HuH-7 (cell line): ENCODE measurements around the gene TMEM30A.
A peak's percentile ranks its signal among the peaks of the same experiment; 100 is the strongest.

ENCODE experiments used
- DNase-seq: peaks from one replicate; pipeline ENCODE4 v3.0.0; 2011; ENCODE audit warnings: low spot score

The TMEM30A gene

GRCh38 chr6:75284632-75285282 lies at the start of gene TMEM30A:
TMEM30A (minus strand) TSS chr6:75284792; CDS start chr6:75284638, 154 bp downstream.
- peak; percentile 85 for DNase-seq

DNA sequence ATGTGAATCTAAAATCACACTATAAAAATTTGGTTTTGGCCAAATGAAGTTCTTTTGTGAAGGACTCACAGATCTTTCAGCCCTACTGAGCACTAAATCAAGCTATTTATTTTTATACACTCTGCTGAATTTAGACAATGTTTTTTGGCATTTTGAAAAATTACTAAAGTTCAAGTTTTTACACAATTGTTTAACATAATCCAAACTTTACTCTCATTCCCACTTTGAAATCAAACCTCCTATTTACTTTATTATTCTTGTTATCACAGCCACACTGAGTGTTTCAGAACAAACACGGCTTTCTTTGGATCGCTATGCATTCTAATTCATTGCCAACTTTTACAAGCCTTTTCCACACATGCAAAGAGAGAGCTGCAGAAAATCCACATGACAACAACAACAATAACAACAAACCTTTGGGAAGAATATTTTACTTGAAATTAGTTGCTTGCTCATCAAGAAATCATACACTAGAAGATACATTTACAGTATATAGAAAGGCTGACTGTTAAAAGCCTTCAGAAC lies 49.1 kb upstream of the TMEM30A start:
- no peak for DNase-seq

- no peak for DNase-seq
Observed at GRCh38 chr6:75331151-75331550, 46.6 kb upstream of the TMEM30A start.

GRCh38 chr6:75329703-75330102 lies 45.1 kb upstream of the TMEM30A start:
- DNase-seq: no peak

- DNase-seq: no peak
Observed at GRCh38 chr6:75327807-75328206, 43.2 kb upstream of the TMEM30A start.

DNA sequence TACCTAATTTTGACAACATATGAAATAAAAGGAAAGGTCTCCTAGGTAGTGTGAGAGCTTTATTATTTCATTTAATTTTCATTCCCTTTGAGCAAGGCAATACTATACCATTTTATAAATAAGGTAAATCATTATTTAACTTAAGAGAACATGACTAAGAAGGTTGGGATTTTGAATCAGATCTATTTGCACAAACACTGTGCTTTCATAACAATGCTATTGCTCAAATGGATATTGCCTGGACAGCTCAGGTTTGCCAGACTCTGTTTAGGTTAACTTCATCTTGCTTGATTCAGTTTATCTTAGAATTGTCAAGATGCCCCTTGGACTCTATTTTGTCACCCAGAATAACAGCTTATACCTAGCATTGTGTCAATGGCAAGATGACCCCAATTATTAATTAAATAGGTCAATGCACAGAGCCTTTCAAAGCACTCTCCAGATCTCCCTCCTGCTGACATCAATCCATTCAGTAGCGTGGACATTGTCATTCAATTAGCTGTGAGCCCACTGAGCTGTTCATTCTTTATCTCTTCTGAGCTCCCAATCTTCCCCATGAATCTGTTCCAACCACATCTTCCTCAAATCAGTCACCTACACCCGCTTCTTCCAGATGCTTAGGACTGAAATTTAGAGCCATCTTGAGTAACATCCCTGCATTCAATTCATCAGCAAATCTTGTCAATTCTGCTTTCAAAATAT lies 42.1 kb upstream of the TMEM30A start:
- DNase-seq: no peak

GRCh38 chr6:75318900-75319299 lies 34.3 kb upstream of the TMEM30A start:
- no peak for DNase-seq

DNA sequence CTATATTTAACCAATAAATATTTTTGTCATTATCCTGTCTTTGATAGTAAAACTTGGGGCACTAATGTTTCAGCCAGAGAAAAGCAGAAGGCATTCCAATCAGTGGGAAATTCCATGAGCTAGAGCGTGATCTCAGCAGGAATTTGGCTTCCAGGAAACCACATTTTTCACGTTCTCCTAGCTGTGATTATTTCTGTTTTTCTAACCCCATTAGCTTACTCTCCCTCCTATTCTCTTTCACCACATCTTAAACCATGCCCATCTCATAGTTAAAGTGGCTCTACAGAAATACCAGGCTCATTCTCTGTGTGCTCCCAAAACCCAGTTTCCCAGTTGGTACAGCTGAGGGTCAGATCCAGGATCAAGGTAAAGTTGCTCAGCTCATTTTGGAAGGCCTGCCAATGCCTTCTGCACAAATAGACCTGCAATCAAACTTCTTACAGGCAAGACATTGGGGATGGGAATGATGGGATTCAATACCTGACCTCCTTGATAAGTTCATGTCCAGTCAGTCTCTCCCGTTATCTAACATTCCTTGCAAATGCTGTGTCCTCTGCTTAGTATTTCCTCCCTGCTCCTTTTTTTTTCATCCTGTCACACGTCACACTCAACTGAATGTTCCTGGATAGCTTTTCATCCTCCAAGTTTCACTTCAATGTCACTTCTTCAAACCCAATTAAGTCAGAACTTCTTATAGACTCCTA lies 33.1 kb upstream of the TMEM30A start:
- no peak for DNase-seq

DNA sequence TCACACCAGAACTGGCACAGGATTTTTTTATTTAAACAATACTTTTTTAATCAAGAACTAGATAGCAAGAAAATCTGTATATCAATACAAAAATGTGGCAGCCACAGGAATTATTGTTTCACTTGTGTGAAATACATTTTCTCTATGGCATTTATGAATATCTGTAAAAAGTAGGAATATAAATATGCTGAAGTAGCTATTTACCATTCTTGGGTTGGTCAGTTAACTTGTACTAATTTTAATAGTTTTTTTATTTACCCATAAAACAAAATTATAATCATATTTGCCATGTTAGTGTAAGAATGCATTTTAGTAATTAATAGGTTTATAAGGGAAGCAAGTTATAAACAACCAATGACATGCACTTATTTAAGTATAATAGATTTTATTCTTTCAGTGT lies 31.4 kb upstream of the TMEM30A start:
- DNase-seq: no peak

GRCh38 chr6:75308250-75308988 lies 23.8 kb upstream of the TMEM30A start:
- no peak for DNase-seq

GRCh38 chr6:75307364-75308004 lies 22.9 kb upstream of the TMEM30A start:
- no peak for DNase-seq

DNA sequence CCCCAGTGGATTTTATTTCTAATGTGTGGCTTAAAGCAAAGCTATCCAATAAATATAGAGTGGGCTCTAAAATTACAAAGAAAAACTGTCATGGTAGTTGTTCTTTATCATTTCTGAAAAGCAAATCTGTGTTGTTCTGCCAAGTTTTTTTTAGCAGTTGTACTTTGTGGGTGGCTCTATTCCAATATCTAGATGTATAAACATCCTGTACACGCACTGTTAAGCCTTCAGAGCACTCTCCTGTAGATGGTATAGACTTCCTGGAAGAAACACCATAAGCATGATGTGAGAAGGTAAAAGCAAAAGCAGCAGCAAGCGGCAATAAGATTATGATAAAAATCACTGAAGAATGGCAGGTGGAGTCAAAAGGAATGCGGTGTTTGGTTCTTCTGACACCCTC lies 21.5 kb upstream of the TMEM30A start:
- no peak for DNase-seq

DNA sequence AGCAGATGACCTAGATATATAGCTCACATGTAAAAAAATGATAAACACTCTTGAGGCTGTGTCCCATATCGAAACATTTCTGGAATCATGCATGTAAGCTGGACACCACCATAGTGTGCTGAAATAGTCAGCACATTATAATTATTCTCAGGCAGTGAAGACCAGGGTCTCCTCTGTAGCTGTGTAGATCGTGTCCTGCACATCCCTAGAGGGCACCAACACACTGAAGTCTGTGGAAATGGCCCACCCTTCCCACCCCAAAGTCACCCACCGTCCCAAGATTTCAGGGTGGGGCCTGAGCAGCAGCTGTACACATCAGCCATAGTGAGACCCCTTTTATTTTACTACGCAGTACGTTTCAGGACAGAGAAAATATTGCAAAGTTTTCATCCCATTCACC lies 21.0 kb upstream of the TMEM30A start:
- no peak for DNase-seq

DNA sequence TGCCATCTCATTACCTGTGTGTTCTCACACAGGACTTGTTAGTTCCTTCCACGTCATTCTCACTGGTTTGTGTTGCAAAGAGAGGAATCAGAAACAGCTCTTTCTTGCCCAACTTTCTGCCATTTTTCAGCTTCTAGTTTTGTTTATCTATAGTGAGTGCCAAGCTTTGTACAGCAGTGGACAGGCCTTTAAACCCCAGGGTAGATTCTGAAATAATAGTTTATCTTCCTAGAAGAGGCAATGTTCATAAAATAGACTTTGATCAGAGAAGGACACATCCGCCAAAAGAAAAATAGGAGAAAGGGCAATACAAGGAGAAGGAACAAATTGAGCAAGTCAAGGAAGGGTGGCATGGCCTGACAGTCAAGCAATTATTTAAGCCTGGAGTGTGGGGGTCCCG lies 17.7 kb upstream of the TMEM30A start:
- DNase-seq: no peak

DNA sequence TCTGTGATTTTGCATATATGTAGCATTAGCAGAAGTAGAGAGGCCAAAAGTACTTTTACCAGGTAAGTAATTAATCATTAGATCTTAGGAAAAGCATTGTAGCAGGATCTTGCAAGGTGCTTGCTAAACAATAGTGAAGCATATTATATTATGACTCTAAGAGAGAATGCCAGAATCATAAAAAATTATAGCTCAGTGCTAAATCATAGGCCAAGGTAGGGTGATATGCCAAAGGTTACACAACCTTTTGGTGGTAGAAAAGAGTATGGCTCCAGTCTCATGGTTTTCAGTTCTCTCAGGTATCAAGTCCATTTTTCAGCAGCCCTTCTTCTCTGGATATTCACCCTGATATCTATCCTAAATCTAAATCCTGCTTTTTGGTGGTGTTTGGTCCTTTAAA lies 16.9 kb upstream of the TMEM30A start:
- no peak for DNase-seq

DNA sequence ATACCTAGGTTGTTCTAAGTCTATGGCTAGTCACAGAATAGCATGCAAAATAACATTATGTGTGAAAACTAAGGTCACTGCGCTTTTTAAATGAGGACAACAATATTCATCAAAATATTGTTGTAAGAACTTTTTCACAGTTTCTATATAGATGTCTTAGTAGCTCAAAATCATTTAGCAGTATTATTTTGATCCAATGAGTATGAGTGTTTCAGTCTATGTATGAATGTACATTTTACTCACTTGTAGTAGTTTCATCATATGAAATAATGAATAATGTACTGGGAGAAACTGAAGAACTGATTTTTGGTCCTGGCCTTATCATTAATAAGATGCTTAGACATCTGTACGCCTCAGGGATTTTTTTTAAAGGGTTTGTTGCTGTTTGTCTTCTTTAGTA lies 16.5 kb upstream of the TMEM30A start:
- no peak for DNase-seq

DNA sequence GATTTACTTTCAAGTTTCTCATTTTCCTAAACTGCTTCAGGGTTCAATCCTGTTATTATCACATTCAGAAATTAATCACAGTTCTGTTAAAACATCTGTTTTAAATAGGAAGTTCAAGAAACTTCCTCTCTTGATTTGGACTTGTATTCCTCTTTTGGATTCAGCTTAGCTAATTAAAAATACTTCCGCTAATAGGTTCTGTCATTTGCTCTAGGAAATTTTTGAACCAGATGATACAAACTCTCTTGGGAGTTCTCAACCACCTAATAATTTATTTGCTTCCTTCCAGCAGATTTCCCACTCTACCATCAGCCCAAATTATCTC lies 15.9 kb upstream of the TMEM30A start:
- DNase-seq: no peak

GRCh38 chr6:75299801-75300530 lies 15.4 kb upstream of the TMEM30A start:
- no peak for DNase-seq

DNA sequence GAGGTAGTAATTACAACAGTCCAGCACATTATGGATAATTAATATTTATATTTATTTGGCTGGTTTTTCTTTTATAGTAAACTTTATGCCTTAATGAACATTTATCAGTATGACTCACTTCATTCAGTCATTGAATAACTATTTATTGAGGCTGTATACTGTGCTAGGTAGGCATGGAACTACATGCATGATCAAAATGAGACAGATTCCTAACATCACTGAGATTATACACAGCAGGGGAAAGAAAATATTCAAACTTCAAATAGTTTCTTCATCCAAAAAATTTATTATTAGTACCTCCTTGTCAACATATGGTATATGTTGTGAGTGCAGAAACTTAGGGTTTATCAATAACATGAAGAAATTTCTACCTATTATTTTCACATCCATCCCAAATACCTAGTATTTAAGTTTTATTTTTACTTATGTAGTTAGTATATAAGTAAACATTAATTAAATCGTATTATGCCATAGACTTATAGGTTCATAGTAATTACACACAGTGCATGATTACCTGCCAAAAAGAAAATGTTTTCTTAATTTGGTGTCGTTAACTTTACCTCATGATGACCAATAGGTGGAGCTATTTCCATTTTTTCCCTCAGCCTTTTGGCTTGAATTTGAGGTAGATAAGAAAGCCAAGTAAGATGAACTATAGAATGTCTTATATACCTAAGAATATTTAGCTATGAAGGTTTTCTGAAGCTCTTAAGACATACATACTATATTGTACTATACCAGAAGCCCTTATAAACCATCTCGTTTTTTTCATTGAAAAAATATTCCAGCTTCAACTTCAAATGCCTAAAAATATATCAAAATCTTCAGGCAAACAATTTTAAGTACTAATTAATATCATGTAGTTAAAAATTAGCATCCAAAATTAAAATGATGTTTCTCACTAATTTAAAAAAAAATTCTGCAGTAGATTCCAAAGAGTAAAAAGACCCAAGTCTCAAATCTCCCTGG lies 12.5 kb upstream of the TMEM30A start:
- no peak for DNase-seq

DNA sequence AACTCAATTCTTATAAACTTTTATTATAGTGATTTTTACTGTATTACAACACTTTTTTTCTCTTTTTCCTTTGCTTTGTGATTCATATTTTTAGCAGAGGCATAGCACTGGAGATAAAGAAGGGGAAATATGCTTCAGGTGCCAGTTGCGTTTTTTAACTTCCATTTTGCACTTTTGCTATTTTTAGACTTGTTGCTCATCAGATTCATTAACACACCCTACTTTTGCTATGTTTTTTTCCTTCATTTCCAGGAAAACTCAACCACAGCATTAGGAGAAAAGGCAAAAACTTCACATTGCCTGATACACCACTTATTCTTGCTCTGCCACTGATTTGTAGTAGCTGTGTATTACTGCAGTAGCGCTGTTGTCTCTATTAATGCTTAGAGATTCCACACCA lies 8.0 kb upstream of the TMEM30A start:
- no peak for DNase-seq
